ENCODE data around the gene EOGT. TPM values are rescaled to one million over a fixed set of nuclear protein-coding genes. Genes with fewer than 3 reads are reported as not detected.

Gene EOGT
- total and polyA plus RNA-seq, 2 experiments from 2014 or later: 31.6 to 47.7 TPM

DNA sequence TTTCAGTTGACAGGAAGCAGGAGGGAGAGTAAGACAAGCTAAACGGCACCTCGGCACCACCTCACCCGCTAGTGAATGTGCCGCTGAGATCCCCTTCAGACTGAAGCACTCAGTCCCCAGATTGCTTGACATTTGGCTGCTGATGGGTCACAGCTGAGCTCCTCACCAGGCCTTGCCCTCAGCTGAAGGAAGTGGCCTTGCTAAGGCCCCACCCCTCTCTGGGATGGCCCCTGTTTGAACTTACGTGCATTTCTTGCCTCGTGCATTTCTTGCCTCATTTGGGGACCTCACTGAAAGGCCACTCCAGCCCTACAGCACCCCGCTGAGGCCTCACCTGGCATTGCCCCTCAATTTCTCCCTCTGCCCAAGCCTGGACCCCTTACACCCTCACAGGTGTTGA is 39.8 kb downstream of the EOGT start:
- no peaks in the 10 kb centered on the region for H3K4me1 ChIP-seq (ENCODE audit: insufficient read depth)
- H3K4me2 ChIP-seq (ENCODE audit: unreplicated experiment): no peak overlapping the region
- peaks cover 35% of the 10 kb centered on the region for H3K36me3 ChIP-seq (ENCODE audit: low read depth)
- no peak overlapping the region for H3K9ac ChIP-seq
- no peak overlapping the region for H3K4me3 ChIP-seq
- no peaks in the 10 kb centered on the region for H3K9me3 ChIP-seq (ENCODE audit: low read depth)
- H2AFZ ChIP-seq: no peak overlapping the region
- H3K27ac ChIP-seq: no peak overlapping the region
- no peak for TF ChIP-seq EZH2phosphoT487 (IDR thresholded peaks at IDR 0.05; ENCODE audit: insufficient read depth, low read depth)
- TF ChIP-seq EZH2 (IDR thresholded peaks at IDR 0.05; ENCODE audit: insufficient read depth, poor library complexity, severe bottlenecking): no peak
- no peaks in the 10 kb centered on the region for H3K79me2 ChIP-seq (ENCODE audit: insufficient read depth)
- peaks cover 6% of the 10 kb centered on the region for H3K27me3 ChIP-seq (replicated peaks; ENCODE audit: insufficient read depth)
- in situ Hi-C loops (cut with MboI): no loop called here
- peaks cover 16% of the 10 kb centered on the region for H3F3A ChIP-seq (ENCODE audit: insufficient read depth)
- 49 to 58% methylated on average over 7 of the region's 7 CpGs for WGBS, 2 experiments (ENCODE audit: low coverage in 1 of 2, low lambda C conversion rate in 2 of 2, missing lambda C conversion rate in 2 of 2)
- DNase-seq: peak; percentile 24
- 0 out of 2 replicates have a peak, but pooled peaks cover 4% of the 10 kb centered on the region for H4K20me1 ChIP-seq (ENCODE audit: insufficient read depth)
- no peaks in the 10 kb centered on the region for H3K9me2 ChIP-seq (ENCODE audit: insufficient read depth)

DNA sequence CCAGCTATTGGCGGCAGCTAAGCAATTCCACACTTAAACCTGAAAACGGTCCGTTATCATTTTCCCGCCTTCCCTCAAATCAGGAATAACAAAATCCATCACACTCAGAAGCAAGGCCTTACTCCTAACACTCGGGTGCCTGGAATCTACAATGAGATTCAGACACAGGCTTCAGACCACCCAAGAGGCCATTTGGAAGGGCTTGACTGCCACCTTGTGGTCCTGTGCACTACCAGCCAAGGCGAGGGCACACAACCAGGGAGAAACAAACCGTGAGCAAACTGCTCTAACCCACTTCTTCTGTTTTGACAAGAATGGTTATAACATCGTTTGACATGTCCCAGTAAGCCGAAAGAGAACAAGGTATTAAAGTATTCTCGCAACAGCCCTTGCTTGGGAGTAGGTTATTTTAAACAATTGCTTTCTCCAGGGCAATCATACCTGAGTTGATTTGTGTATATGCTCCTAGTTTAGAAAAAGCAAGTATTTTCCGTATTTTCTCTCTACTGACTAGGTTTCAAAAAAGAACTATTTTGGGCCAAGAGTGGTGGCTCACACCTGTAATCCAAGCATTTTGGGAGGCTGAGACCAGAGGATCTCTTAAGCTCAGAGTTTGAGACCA is 41.0 kb downstream of the EOGT start:
- no peaks in the 10 kb centered on the region for H3K4me1 ChIP-seq (ENCODE audit: insufficient read depth)
- H3K36me3 ChIP-seq (ENCODE audit: low read depth): peaks cover 23% of the 10 kb centered on the region
- H3K79me2 ChIP-seq (ENCODE audit: insufficient read depth): no peaks in the 10 kb centered on the region
- peaks cover 16% of the 10 kb centered on the region for H3F3A ChIP-seq (ENCODE audit: insufficient read depth)
- no peak overlapping the region for H3K9ac ChIP-seq
- TF ChIP-seq EZH2phosphoT487 (IDR thresholded peaks at IDR 0.05; ENCODE audit: insufficient read depth, low read depth) (no peak), EZH2 (IDR thresholded peaks at IDR 0.05; ENCODE audit: insufficient read depth, poor library complexity, severe bottlenecking) (no peak)
- DNase-seq: peak; percentile 71
- H2AFZ ChIP-seq: no peak overlapping the region
- H3K4me2 ChIP-seq (ENCODE audit: unreplicated experiment): no peak overlapping the region
- no peaks in the 10 kb centered on the region for H3K9me2 ChIP-seq (ENCODE audit: insufficient read depth)
- no peak overlapping the region for H3K4me3 ChIP-seq
- in situ Hi-C loops (cut with MboI): no loop called here
- H3K9me3 ChIP-seq (ENCODE audit: low read depth): no peaks in the 10 kb centered on the region
- no peak overlapping the region for H3K27ac ChIP-seq
- peaks cover 15% of the 10 kb centered on the region for H3K27me3 ChIP-seq (replicated peaks; ENCODE audit: insufficient read depth)
- 44 to 46% methylated on average over 11 of the region's 11 CpGs for WGBS, 2 experiments (ENCODE audit: low coverage in 1 of 2, low lambda C conversion rate in 2 of 2, missing lambda C conversion rate in 2 of 2)
- no peaks in the 10 kb centered on the region for H4K20me1 ChIP-seq (ENCODE audit: insufficient read depth)

DNA sequence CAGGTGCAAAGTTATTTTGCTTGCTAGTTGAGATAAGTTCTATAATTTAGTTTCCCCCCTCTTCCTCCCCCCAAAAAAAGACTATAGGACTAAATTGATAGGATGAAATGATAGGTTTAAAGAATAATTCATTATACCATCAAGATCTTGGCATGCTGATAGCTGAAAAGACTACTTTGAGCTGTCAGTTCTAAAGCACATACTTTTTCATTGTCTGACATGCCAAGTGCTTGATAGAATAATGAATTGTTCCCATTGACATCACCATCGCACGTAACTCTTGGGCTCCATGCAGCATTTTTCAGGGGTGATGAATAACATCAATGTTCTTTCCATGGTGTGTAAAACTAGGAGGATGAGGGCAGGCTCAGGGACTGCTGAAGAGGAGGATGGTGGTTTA is 48.8 kb downstream of the EOGT start:
- Histone ChIP-seq H3K9me2 (ENCODE audit: insufficient read depth) (no peaks in the 10 kb centered on the region), H3K27me3 (replicated peaks; ENCODE audit: insufficient read depth) (peaks cover 52% of the 10 kb centered on the region), H3K4me1 (ENCODE audit: insufficient read depth) (no peaks in the 10 kb centered on the region), H3K9ac (no peak overlapping the region), H3F3A (ENCODE audit: insufficient read depth) (no peaks in the 10 kb centered on the region), H4K20me1 (ENCODE audit: insufficient read depth) (no peaks in the 10 kb centered on the region), H3K4me2 (ENCODE audit: unreplicated experiment) (no peak overlapping the region), H3K9me3 (ENCODE audit: low read depth) (no peaks in the 10 kb centered on the region), H3K79me2 (ENCODE audit: insufficient read depth) (no peaks in the 10 kb centered on the region), H2AFZ (no peak overlapping the region), H3K4me3 (no peak overlapping the region), H3K36me3 (ENCODE audit: low read depth) (no peaks in the 10 kb centered on the region), H3K27ac (no peak overlapping the region)
- TF ChIP-seq EZH2 (IDR thresholded peaks at IDR 0.05; ENCODE audit: insufficient read depth, poor library complexity, severe bottlenecking): no peak
- no peak for TF ChIP-seq EZH2phosphoT487 (IDR thresholded peaks at IDR 0.05; ENCODE audit: insufficient read depth, low read depth)
- in situ Hi-C loops (cut with MboI): no loop called here
- WGBS, 2 experiments (ENCODE audit: low coverage in 1 of 2, low lambda C conversion rate in 2 of 2, missing lambda C conversion rate in 2 of 2): 59 to 68% methylated on average over 2 of the region's 2 CpGs
- DNase-seq: no peak

DNA sequence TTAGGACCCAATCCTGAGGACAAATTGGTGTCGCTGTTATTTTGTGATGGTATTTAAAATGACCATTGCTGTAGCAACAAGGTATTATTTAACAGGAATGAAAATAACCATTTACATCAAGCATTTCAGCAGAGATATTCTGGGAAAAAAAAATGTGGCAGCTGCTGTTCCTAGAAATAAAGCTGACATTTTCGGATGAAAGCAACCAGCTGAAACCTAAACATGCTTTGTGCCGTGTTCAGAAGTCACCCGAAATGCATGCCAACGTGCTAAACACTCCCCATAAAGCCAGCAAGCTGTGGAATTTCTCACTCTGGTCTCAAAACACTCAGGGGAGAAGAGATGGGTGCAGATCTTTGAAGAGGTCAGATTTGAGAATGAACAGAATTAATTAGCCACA is 49.6 kb downstream of the EOGT start:
- in situ Hi-C loops (cut with MboI): no loop called here
- no peak overlapping the region for H3K4me2 ChIP-seq (ENCODE audit: unreplicated experiment)
- no peak overlapping the region for H2AFZ ChIP-seq
- 16% methylated on average over 5 of the region's 5 CpGs for WGBS, 2 experiments (ENCODE audit: low coverage in 1 of 2, low lambda C conversion rate in 2 of 2, missing lambda C conversion rate in 2 of 2)
- TF ChIP-seq EZH2 (IDR thresholded peaks at IDR 0.05; ENCODE audit: insufficient read depth, poor library complexity, severe bottlenecking) (no peak), EZH2phosphoT487 (IDR thresholded peaks at IDR 0.05; ENCODE audit: insufficient read depth, low read depth) (no peak)
- H3K27ac ChIP-seq: no peak overlapping the region
- H3K9me3 ChIP-seq (ENCODE audit: low read depth): no peaks in the 10 kb centered on the region
- no peaks in the 10 kb centered on the region for H3F3A ChIP-seq (ENCODE audit: insufficient read depth)
- H3K27me3 ChIP-seq (replicated peaks; ENCODE audit: insufficient read depth): peaks cover 57% of the 10 kb centered on the region
- H3K9me2 ChIP-seq (ENCODE audit: insufficient read depth): no peaks in the 10 kb centered on the region
- H3K9ac ChIP-seq: no peak overlapping the region
- no peak overlapping the region for H3K4me3 ChIP-seq
- no peak for DNase-seq
- no peaks in the 10 kb centered on the region for H3K79me2 ChIP-seq (ENCODE audit: insufficient read depth)
- H4K20me1 ChIP-seq (ENCODE audit: insufficient read depth): no peaks in the 10 kb centered on the region
- no peaks in the 10 kb centered on the region for H3K36me3 ChIP-seq (ENCODE audit: low read depth)
- no peaks in the 10 kb centered on the region for H3K4me1 ChIP-seq (ENCODE audit: insufficient read depth)

- no peaks in the 10 kb centered on the region for H3K4me1 ChIP-seq (ENCODE audit: insufficient read depth)
- no peaks in the 10 kb centered on the region for H3K9me3 ChIP-seq (ENCODE audit: low read depth)
- H2AFZ ChIP-seq: no peak overlapping the region
- no peak overlapping the region for H3K9ac ChIP-seq
- no peaks in the 10 kb centered on the region for H3K79me2 ChIP-seq (ENCODE audit: insufficient read depth)
- no peaks in the 10 kb centered on the region for H3K36me3 ChIP-seq (ENCODE audit: low read depth)
- H3K27ac ChIP-seq: no peak overlapping the region
- TF ChIP-seq EZH2 (IDR thresholded peaks at IDR 0.05; ENCODE audit: insufficient read depth, poor library complexity, severe bottlenecking): no peak
- H3K4me2 ChIP-seq (ENCODE audit: unreplicated experiment): no peak overlapping the region
- H4K20me1 ChIP-seq (ENCODE audit: insufficient read depth): no peaks in the 10 kb centered on the region
- in situ Hi-C loops (cut with MboI): no loop called here
- H3K27me3 ChIP-seq (replicated peaks; ENCODE audit: insufficient read depth): peaks cover 54% of the 10 kb centered on the region
- DNase-seq: no peak
- H3F3A ChIP-seq (ENCODE audit: insufficient read depth): no peaks in the 10 kb centered on the region
- no peak overlapping the region for H3K4me3 ChIP-seq
- no peaks in the 10 kb centered on the region for H3K9me2 ChIP-seq (ENCODE audit: insufficient read depth)
Measured at GRCh38 chr3:68963376-68963775, 50.1 kb downstream of the EOGT start.

Measured in GM23248 (cell line).